Caco-2 (cell line): ENCODE results near the gene PRR19. TPM values are rescaled to one million over a fixed set of nuclear protein-coding genes. Genes with fewer than 3 reads are reported as not detected.

ENCODE experiments used
- BruUV-seq: library from RNA; stranded (reverse); fragments of 400-500 nt; replicated peaks from 2 replicates; lab custom pipeline; 2021; lab: Mats Ljungman, UMichigan
- CTCF ChIA-PET: fragments of 300-600 bp; sonication (Branson Sonifier 250); formaldehyde crosslinking; loops from one replicate; lab custom pipeline; 2022; ENCODE audit warnings: antibody characterized with exemption; lab: Charles Lee
- POLR2A ChIA-PET: fragments of 300-600 bp; sonication (Branson Sonifier 250); formaldehyde crosslinking; loops from one replicate; lab custom pipeline; 2022; ENCODE audit warnings: antibody characterized with exemption; lab: Charles Lee
- DNase-seq, 2 experiments: peaks; one replicate each; pipeline versions ENCODE4 v3.0.0 to v3.0.0-alpha.2; 2020 to 2022
- H3K27me3 ChIP-seq: replicated peaks from 2 replicates; pipeline ENCODE4 v1.6.0; 2011; ENCODE audit warnings: low read length; ENCODE audit not compliant: control insufficient read depth, insufficient read depth
- H3K36me3 ChIP-seq: 2 replicates; pipeline ENCODE4 v1.5.1; 2011; ENCODE audit warnings: low read length; ENCODE audit not compliant: control insufficient read depth, insufficient read depth
- H3K4me1 ChIP-seq: fragments of 250-450 bp; sonication (Bioruptor Pico); 2 replicates; pipeline ENCODE4 v1.5.1; 2020; ENCODE audit warnings: mild to moderate bottlenecking
- H3K4me3 ChIP-seq: 2 replicates; pipeline ENCODE4 v1.5.1; 2011; ENCODE audit warnings: low read depth, mild to moderate bottlenecking, control low read depth, low read length
- H3K9me3 ChIP-seq: fragments of 250-450 bp; sonication (Bioruptor Pico); 2 replicates; pipeline ENCODE4 v1.5.1; 2020; ENCODE audit warnings: mild to moderate bottlenecking, moderate library complexity
- H3K27ac Mint-ChIP-seq: one replicate; pipeline ENCODE4 v1.8.0; 2022; ENCODE audit warnings: mixed read lengths; ENCODE audit not compliant: unreplicated experiment
- H3K27me3 Mint-ChIP-seq: one replicate; pipeline ENCODE4 v1.8.0; 2022; ENCODE audit warnings: mixed read lengths; ENCODE audit not compliant: insufficient read depth, unreplicated experiment
- H3K36me3 Mint-ChIP-seq: one replicate; pipeline ENCODE4 v1.8.0; 2022; ENCODE audit warnings: mild to moderate bottlenecking, mixed read lengths; ENCODE audit not compliant: insufficient read depth, unreplicated experiment
- H3K4me1 Mint-ChIP-seq: one replicate; pipeline ENCODE4 v1.8.0; 2022; ENCODE audit warnings: low read depth, mixed read lengths; ENCODE audit not compliant: unreplicated experiment
- H3K4me3 Mint-ChIP-seq: one replicate; pipeline ENCODE4 v1.8.0; 2022; ENCODE audit warnings: mild to moderate bottlenecking, moderate library complexity, mixed read lengths; ENCODE audit not compliant: unreplicated experiment
- H3K9me3 Mint-ChIP-seq: one replicate; pipeline ENCODE4 v1.8.0; 2022; ENCODE audit warnings: mixed read lengths; ENCODE audit not compliant: unreplicated experiment
- CTCF ChIP-seq, 2 experiments: fragments of 200-600 bp in 1 of 2; IDR thresholded peaks; 1 replicate in 1 of 2; 2 replicates in 1 of 2; pipeline versions ENCODE4 v1.5.1 to v1.8.0; 2011 to 2022; ENCODE audit warnings: antibody characterized with exemption in 1 of 2, control low read depth in 1 of 2, inconsistent platforms in 1 of 2, low read depth in 1 of 2, low read length in 1 of 2, mild to moderate bottlenecking in 1 of 2, moderate library complexity in 1 of 2; ENCODE audit not compliant: insufficient read depth in 1 of 2, severe bottlenecking in 1 of 2, unreplicated experiment in 1 of 2
- intact Hi-C: fragments of 100-400 bp; cut with micrococcal nuclease; formaldehyde crosslinking; loops from one replicate; pipeline ENCODE4 v1.10.0; 2022; ENCODE audit not compliant: unreplicated experiment
- microRNA-seq: library from miRNA; unstranded; fragments of <30 nt; microRNA quantifications from one replicate; pipeline ENCODE4 v1.2.0, GENCODE V29; 2022
- total RNA-seq: library from RNA; stranded (reverse); gene quantifications from 2 replicates; pipeline ENCODE4 v1.2.3, GENCODE V29; 2022

PRR19 gene
- total RNA-seq, 1 experiment from 2014 or later, result 2.8 TPM

GRCh38 chr19:42357290-42357689 lies 55.4 kb downstream of the PRR19 start:
- H3K4me3 Mint-ChIP-seq, result no peak overlapping the region
- no peak for TF ChIP-seq CTCF (IDR thresholded peaks at IDR 0.05; ENCODE audit: insufficient read depth in 1 of 2, low read depth in 1 of 2, low read length in 1 of 2, severe bottlenecking in 1 of 2, unreplicated experiment in 1 of 2)
- H3K9me3 Mint-ChIP-seq, result no peaks in the 10 kb centered on the region
- no peak for DNase-seq
- CTCF ChIA-PET, result no interaction called here
- peaks cover 19% of the 10 kb centered on the region for H3K36me3 Mint-ChIP-seq
- intact Hi-C loops, result no loop called here
- Histone ChIP-seq H3K4me3 (no peak overlapping the region), H3K27me3 (no peaks in the 10 kb centered on the region), H3K4me1 (peaks cover 10% of the 10 kb centered on the region), H3K9me3 (no peaks in the 10 kb centered on the region), H3K36me3 (peaks cover 2% of the 10 kb centered on the region)
- POLR2A ChIA-PET, result no interaction called here
- BruUV-seq, result no TSS peak
- peaks cover 20% of the 10 kb centered on the region for H3K4me1 Mint-ChIP-seq
- no peaks in the 10 kb centered on the region for H3K27me3 Mint-ChIP-seq
- no peak overlapping the region for H3K27ac Mint-ChIP-seq

Small RNA genes lying within 50 kb of the gene (microRNA-seq; reads per million reads assigned to microRNA genes)
- not detected for gene MIR8077

Other genes starting within 250 kb of the PRR19 start
- 0.30 and 0.48 TPM in 2 replicates for gene GRIK5, start 231.9 kb upstream of the PRR19 start, total RNA-seq
- gene ZNF574, start 226.0 kb upstream of the PRR19 start, total RNA-seq, result 22.4 and 22.7 TPM in 2 replicates
- gene POU2F2, start 169.7 kb upstream of the PRR19 start, total RNA-seq, result 0.95 and 1.5 TPM in 2 replicates
- gene DEDD2, start 84.5 kb upstream of the PRR19 start, total RNA-seq, result 31.2 and 31.4 TPM in 2 replicates
- gene ZNF526, start 81.8 kb upstream of the PRR19 start, total RNA-seq, result 19.4 and 22.6 TPM in 2 replicates
- 59.6 and 60.2 TPM in 2 replicates for gene GSK3A, start 59.5 kb upstream of the PRR19 start, total RNA-seq
- gene ERF, start 47.0 kb upstream of the PRR19 start, total RNA-seq, result 134 and 149 TPM in 2 replicates
- 44.8 and 47.8 TPM in 2 replicates for gene CIC, start 32.9 kb upstream of the PRR19 start, total RNA-seq
- 94.0 and 103 TPM in 2 replicates for gene PAFAH1B3, start 492 bp downstream of the PRR19 start, total RNA-seq
- 2.2 and 2.5 TPM in 2 replicates for gene TMEM145, start 11.2 kb downstream of the PRR19 start, total RNA-seq
- gene MEGF8, start 23.5 kb downstream of the PRR19 start, total RNA-seq, result 17.9 and 19.3 TPM in 2 replicates
- 4.1 and 5.3 TPM in 2 replicates for gene CNFN, start 88.2 kb downstream of the PRR19 start, total RNA-seq
- gene LIPE, start 125.3 kb downstream of the PRR19 start, total RNA-seq, result 20.0 and 21.7 TPM in 2 replicates
- 1.1 and 1.3 TPM in 2 replicates for gene CXCL17, start 140.8 kb downstream of the PRR19 start, total RNA-seq
- gene CEACAM1, start 226.3 kb downstream of the PRR19 start, total RNA-seq, result 7.1 and 9.9 TPM in 2 replicates